Skin epidermis (tissue), 12 donors: ENCODE measurements around the gene DHRS4L2.
A peak's percentile ranks its signal among the peaks of the same experiment; 100 is the strongest.
"Not testable (repeated sequence)": the region's sequence is repeated elsewhere in the genome, so short reads cannot be mapped to it uniquely, and the experiment has no call there.

Experiments used
- H3K27ac ChIP-seq, 21 experiments: fragments of 200-600 bp; sonication (generic) in 11 of 21; one replicate each; pipeline ENCODE4 v1.5.0; 2020; ENCODE audit warnings: mild to moderate bottlenecking in 3 of 21, inconsistent platforms in 2 of 21, moderate library complexity in 2 of 21
- H3K4me3 ChIP-seq, 7 experiments: fragments of 200-600 bp; sonication (generic) in 2 of 7; one replicate each; pipeline ENCODE4 v1.5.0; 2020; ENCODE audit warnings: inconsistent platforms in 2 of 7, mild to moderate bottlenecking in 2 of 7, moderate library complexity in 1 of 7

DHRS4L2 gene

DNA sequence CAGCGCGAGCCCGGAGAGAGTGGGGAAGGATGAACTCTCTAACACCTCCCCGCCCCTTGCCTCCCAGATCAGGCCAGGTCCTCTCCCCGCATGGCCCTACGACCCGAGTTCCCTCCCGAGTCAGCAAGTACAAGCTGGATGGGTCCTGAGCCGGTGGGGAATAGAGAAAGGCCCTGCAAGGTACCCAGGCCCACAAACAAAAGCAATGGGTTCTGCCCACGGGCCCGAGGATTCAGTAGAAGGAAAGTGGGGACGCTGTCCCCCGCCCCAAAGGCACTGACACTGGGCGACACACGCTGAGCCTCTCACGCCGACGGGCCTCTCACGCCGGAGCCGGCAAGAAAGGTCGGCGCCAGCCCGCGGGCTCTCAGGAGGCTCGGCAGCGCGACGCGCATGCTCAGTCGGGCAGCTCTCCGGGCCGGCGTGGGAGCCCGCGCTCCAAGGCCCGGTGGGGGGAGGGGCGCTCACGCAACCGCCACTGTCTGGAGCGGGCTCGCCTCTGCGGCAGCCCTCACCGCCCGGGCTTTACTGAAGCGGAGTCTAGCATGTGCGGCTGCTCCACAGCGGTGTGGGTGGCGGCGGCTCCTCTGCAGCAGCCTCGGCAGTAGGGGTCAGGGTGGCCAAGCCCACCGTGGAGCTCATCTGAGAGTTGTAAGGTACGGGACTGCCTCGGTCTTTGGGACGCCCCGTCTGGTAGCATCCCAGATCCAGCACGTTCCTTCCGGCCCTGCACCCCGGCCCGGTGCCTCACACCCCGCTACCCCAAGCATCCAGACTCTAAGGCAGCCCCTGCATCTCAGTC, 19.0 kb upstream of the DHRS4L2 start:
- peak overlapping the region; percentile 25 to 46 (median 38) for H3K4me3 ChIP-seq
- peak overlapping the region in 10 of 21 experiments; percentile 17 to 70 (median 40) for H3K27ac ChIP-seq

GRCh38 chr14:23970283-23970659, 18.5 kb upstream of the DHRS4L2 start:
- H3K27ac ChIP-seq, result peak overlapping the region in 1 of 21 experiments; percentile 65

GRCh38 chr14:23973178-23973577, 15.6 kb upstream of the DHRS4L2 start:
- not testable (repeated sequence) for H3K27ac ChIP-seq

More at GRCh38 chr14:23970283-23970659, 18.5 kb upstream of the DHRS4L2 start:
- H3K4me3 ChIP-seq, result peak overlapping the region in 5 of 7 experiments; percentile 25 to 46 (median 39)

GRCh38 chr14:23974041-23974440, 14.7 kb upstream of the DHRS4L2 start:
- not testable (repeated sequence) for H3K4me3 ChIP-seq, H3K27ac ChIP-seq

More at GRCh38 chr14:23973178-23973577, 15.6 kb upstream of the DHRS4L2 start:
- H3K4me3 ChIP-seq, result not testable (repeated sequence)

GRCh38 chr14:23977208-23977607, 11.5 kb upstream of the DHRS4L2 start:
- not testable (repeated sequence) for H3K4me3 ChIP-seq, H3K27ac ChIP-seq

DNA sequence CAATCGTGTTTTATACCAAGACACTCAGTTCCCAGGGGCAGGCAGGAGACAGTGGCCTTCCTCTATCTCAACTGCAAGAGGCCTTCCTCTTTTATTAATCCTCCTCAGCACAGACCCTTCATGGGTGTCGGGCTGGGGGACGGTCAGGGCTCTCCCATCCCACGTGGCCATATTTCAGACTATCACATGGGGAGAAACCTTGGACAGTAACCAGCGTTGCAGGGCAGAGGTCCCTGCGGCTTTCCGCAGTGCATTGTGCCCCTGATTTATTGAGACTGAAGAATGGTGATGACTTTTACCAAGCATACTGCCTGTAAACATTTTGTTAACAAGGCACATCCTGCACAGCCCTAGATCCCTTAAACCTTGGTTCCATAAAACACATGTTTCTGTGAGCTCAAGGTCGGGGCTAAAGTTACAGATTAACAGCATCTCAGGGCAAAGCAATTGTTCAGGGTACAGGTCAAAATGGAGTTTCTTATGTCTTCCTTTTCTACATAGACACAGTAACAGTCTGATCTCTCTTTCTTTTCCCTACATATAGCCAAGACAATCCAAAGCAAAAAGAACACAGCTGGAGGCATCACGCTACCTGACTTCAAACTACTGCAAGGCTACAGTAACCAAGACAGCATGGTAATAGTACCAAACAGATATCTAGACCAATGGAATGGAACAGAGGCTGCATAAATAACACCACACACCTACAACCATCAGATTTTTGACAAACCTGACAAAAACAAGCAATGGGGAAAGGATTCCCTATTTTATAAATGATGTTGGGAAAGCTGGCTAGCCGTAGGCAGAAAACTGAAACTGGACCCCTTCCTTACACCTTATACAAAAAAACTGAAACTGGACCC, 6.5 kb upstream of the DHRS4L2 start:
- not testable (repeated sequence) for H3K27ac ChIP-seq, H3K4me3 ChIP-seq

DNA sequence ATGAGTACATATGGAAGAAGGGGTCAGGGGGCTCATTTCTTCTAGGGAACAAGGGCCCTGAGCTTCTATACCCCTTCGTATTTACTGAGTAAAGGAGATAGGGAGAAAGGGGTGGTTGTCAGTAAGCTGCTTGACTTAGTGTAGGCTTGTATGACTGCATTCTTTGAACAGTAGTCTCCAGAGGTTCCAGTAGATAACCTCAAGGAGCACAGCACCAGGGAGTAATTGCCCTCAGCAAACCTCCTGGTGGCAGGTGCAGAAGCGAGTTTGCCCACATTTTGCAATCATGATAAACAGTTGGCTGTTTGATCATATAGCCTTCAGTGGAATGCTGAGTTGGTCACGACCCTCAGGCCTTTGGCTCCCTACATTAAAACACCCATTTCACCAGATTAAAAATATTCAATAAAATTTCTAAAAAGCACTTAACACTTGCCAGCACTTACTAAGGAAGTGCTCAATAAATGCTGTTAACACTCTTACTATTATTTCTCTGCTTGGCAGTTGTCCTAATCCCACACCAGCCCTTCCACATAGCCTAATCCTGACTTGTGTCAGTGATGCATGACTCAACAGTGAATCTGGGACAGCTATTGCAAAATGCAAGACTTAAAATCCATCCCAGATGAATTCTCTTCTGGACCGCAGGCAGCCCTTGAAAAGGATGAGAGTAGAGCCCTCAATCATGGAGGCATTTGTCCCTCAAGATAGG, 3.7 kb upstream of the DHRS4L2 start:
- H3K27ac ChIP-seq, result peak overlapping the region in 13 of 21 experiments; percentile 12 to 85 (median 62)
- H3K4me3 ChIP-seq, result no peak overlapping the region

DNA sequence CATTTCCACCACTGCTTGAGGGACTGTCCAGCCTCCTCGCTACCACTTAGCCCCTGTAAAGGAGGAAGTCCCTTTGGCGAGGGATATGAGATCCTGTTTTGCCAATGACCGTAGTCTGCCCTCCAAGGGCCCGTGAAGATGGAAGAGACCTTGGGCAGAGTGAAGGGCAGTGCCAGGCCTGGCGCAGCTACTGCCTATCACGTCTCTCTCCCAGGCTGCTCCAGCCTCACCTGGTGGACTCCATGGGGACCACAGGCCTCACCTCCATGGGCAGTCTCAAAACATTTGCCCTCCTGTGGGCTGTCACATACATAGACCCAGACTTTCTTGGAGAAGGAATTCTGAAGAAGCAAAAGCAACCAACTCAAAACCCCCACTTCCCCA, 514 bp upstream of the DHRS4L2 start:
- peak overlapping the region in 16 of 21 experiments; percentile 43 to 91 (median 77) for H3K27ac ChIP-seq
- peak overlapping the region in 5 of 7 experiments; percentile 34 to 40 (median 37) for H3K4me3 ChIP-seq

GRCh38 chr14:23989734-23990445, 1.2 kb downstream of the DHRS4L2 start:
- Histone ChIP-seq H3K27ac (peak overlapping the region in 9 of 21 experiments; percentile 12 to 91 (median 77)), H3K4me3 (peak overlapping the region in 2 of 7 experiments; percentile 37 to 40)

- H3K27ac ChIP-seq, H3K4me3 ChIP-seq: not testable (repeated sequence)
Observed at GRCh38 chr14:23990961-23991360, 2.2 kb downstream of the DHRS4L2 start.

DNA sequence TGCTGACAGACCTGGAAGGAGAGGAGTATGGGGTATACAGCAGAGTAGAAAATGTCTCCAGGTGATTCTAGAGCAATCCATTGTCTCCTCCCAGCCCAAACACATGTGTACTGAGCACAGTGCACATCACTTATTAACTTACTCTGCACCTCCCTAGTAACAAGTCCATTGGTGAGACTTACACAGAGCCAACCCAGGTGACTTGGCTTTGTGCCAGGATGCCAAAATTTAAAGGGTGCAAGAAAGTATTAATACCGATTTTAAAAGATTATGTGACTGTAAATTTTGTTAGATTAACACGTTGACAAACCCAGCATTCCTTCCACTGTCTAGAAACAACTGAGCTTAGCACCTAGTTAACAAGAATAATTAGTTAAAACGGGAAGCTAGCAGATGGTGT, 4.3 kb downstream of the DHRS4L2 start:
- not testable (repeated sequence) for H3K4me3 ChIP-seq, H3K27ac ChIP-seq

DNA sequence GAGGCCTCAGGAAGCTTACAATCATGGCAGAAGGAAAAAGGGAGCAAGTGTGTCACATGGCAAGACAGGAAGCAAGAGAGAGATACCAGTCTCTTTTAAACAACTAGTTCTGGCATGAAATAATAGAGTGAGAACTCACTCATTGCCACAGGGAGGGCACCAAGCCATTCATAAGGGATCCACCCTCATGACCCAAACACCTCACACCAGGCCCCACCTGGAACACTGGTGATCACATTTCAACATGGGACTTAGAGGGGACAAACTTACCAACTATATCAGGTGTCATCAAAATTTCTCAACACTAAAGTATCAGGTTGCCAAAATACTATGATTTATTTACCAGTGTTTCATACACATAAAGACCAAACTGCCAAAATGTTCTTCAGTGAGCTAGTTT, 7.3 kb downstream of the DHRS4L2 start:
- not testable (repeated sequence) for H3K27ac ChIP-seq, H3K4me3 ChIP-seq

DNA sequence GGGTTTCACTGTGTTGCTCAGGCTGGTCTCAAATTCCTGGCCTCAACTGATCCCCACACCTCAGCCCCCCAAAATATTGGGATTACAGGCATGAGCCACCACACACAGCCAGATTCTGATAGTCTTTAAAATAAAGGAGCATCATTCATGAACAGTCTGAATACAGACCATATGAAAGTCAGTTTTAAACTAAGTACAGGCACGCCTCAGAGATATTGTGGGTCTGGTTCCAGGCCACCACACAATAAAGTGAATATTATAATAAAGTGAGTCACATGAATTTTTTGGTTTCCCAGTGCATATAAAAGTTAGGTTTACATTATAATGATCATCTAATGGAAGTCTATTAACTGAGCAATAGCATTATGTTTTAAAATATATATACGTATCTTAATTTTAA, 8.1 kb downstream of the DHRS4L2 start:
- H3K27ac ChIP-seq, H3K4me3 ChIP-seq: not testable (repeated sequence)

GRCh38 chr14:23999640-24000039, 10.9 kb downstream of the DHRS4L2 start:
- H3K4me3 ChIP-seq, H3K27ac ChIP-seq: not testable (repeated sequence)

GRCh38 chr14:24001078-24001477, 12.3 kb downstream of the DHRS4L2 start:
- H3K4me3 ChIP-seq, H3K27ac ChIP-seq: not testable (repeated sequence)

DNA sequence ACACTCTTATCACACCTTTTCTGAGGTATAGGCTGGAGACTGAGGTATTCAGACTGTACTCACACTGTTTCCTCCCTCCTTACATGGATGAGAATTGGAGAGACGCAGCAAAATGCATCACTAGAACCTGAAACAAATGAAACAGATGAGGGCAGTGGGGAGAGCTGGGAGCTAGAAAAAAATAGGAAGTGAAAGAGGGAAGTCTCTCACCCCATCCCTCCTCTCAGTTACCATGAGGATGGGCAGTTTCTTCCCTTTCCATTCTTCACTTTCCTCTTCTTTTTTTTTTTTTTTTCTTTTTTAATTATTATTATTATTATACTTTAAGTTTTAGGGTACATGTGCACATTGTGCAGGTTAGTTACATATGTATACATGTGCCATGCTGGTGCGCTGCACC, 12.9 kb downstream of the DHRS4L2 start:
- H3K27ac ChIP-seq, H3K4me3 ChIP-seq: not testable (repeated sequence)

- Histone ChIP-seq H3K27ac (peak overlapping the region in 13 of 21 experiments; percentile 37 to 77 (median 67)), H3K4me3 (peak overlapping the region in 6 of 7 experiments; percentile 28 to 64 (median 42))
Observed at GRCh38 chr14:24006471-24006816, 17.7 kb downstream of the DHRS4L2 start.

DNA sequence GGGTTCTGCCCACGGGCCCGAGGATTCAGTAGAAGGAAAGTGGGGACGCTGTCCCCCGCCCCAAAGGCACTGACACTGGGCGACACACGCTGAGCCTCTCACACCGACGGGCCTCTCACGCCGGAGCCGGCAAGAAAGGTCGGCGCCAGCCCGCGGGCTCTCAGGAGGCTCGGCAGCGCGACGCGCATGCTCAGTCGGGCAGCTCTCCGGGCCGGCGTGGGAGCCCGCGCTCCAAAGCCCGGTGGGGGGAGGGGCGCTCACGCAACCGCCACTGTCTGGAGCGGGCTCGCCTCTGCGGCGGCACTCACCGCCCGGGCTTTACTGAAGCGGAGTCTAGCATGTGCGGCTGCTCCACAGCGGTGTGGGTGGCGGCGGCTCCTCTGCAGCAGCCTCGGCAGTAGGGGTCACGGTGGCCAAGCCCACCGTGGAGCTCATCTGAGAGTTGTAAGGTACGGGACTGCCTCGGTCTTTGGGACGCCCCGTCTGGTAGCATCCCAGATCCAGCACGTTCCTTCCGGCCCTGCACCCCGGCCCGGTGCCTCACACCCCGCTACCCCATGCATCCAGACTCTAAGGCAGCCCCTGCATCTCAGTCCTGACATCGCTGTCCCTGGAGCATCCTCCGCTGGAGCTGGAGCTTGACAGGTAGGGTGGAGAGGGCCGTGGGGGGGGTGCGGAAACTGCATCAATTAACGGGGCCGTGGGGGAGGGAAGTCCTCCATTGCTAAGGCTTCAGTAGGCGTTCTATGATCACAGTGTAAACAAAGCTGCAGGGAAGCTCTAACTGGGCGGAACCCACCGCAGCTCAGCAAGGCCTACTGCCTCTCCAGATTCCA, 18.3 kb downstream of the DHRS4L2 start:
- H3K4me3 ChIP-seq, result peak overlapping the region in 6 of 7 experiments; percentile 28 to 64 (median 42)

More for the DNA sequence above, 18.3 kb downstream of the DHRS4L2 start:
- H3K27ac ChIP-seq, result peak overlapping the region in 13 of 21 experiments; percentile 37 to 77 (median 67)
